ENCODE data around the gene SLC4A1AP.
A peak's percentile ranks its signal among the peaks of the same experiment; 100 is the strongest.

Gene SLC4A1AP

DNA sequence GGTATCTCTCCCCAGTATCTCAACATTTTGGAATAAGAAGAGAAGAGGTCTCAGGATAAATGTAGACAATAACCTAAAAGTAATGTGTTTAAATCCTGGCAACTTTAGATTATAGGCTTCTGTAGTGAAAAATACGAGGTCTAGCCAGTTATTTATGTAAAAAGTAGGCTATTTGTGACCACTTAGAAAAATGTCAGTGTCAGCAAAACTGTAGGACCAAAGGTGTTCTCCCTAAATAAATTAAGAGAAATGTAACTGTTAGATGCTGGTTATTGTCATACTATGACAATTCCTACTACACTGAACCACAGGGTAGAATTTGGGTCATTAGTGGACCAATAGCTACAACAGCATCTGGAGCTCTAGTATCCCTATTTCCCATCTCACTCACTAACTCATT, 2.3 kb upstream of the SLC4A1AP start:
- TF ChIP-seq, protein P1, sequence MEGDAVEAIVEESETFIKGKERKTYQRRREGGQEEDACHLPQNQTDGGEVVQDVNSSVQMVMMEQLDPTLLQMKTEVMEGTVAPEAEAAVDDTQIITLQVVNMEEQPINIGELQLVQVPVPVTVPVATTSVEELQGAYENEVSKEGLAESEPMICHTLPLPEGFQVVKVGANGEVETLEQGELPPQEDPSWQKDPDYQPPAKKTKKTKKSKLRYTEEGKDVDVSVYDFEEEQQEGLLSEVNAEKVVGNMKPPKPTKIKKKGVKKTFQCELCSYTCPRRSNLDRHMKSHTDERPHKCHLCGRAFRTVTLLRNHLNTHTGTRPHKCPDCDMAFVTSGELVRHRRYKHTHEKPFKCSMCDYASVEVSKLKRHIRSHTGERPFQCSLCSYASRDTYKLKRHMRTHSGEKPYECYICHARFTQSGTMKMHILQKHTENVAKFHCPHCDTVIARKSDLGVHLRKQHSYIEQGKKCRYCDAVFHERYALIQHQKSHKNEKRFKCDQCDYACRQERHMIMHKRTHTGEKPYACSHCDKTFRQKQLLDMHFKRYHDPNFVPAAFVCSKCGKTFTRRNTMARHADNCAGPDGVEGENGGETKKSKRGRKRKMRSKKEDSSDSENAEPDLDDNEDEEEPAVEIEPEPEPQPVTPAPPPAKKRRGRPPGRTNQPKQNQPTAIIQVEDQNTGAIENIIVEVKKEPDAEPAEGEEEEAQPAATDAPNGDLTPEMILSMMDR (IDR thresholded peaks at IDR 0.05; ENCODE audit: poor library complexity, severe bottlenecking), result no peak
- Histone ChIP-seq H3K4me1 (ENCODE audit: insufficient read depth, poor library complexity, severe bottlenecking) (peaks cover 3% of the 10 kb centered on the region), H3K4me3 (ENCODE audit: severe bottlenecking) (no peak overlapping the region), H3K27me3 (ENCODE audit: insufficient read depth, poor library complexity, severe bottlenecking) (no peaks in the 10 kb centered on the region), H3K27ac (ENCODE audit: poor library complexity, severe bottlenecking) (no peak overlapping the region), H3K36me3 (ENCODE audit: low read depth) (peaks cover 68% of the 10 kb centered on the region), H3K9me3 (ENCODE audit: severe bottlenecking) (no peaks in the 10 kb centered on the region)
- ATAC-seq (ENCODE audit: low read depth), result no peak
- DNase-seq (ENCODE audit: low spot score), result no peak

DNA sequence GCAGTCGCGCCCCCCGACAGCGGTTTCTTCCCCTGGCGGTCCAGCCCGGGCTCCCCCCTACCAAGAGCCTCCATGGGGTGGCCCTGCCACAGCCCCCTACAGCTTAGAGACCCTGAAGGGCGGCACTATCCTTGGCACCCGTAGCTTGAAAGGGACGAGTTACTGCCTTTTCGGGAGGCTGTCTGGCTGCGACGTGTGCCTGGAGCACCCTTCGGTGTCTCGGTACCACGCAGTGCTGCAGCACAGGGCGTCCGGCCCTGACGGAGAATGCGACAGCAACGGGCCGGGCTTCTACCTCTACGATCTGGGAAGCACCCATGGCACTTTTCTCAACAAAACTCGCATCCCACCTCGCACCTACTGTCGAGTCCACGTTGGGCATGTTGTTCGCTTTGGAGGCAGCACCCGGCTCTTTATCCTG, 475 bp downstream of the SLC4A1AP start:
- TF ChIP-seq, protein P1 (IDR thresholded peaks at IDR 0.05; ENCODE audit: poor library complexity, severe bottlenecking), result no peak
- H3K27ac ChIP-seq (ENCODE audit: poor library complexity, severe bottlenecking), result peak overlapping the region; percentile 74
- H3K4me3 ChIP-seq (ENCODE audit: severe bottlenecking), result peak overlapping the region; percentile 93
- peaks cover 61% of the 10 kb centered on the region for H3K36me3 ChIP-seq (ENCODE audit: low read depth)
- no peaks in the 10 kb centered on the region for H3K27me3 ChIP-seq (ENCODE audit: insufficient read depth, poor library complexity, severe bottlenecking)
- H3K9me3 ChIP-seq (ENCODE audit: severe bottlenecking), result no peaks in the 10 kb centered on the region
- ATAC-seq (ENCODE audit: low read depth) (peak; percentile 9; the same call in 2 of the 3 replicates), DNase-seq (ENCODE audit: low spot score) (no peak)
- H3K4me1 ChIP-seq (ENCODE audit: insufficient read depth, poor library complexity, severe bottlenecking), result peaks cover 3% of the 10 kb centered on the region

DNA sequence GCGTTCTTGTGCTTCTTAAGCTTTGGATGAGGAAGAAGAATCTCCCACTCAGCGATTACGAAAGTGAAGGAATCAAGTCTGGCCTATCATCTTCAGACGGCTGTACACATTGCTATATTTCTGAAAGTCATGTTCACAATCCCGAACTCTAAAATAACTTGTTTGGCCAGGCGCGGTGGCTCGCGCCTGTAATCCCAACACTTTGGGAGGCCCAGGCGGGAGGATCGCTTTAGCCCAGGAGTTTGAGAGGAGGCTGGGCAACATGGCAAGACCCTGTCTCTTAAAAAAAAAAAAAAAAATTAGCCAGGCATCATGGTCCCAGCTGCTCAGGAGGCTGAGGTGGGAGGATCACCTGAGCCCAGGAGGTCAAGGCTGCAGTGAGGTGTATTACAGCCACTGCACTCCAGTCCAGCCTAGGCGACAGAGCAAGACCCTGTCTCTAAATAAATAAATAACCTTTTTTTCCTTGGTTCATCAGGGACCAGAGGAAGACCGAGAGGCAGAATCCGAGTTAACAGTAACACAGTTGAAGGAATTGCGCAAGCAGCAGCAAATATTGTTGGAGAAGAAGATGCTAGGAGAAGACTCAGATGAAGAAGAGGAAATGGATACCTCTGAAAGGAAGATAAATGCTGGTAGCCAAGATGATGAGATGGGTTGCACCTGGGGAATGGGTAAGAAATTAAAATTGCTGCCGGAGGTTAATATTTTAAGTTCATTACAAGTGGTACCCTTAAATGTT, 1.1 kb downstream of the SLC4A1AP start:
- H3K27ac ChIP-seq (ENCODE audit: poor library complexity, severe bottlenecking), result no peak overlapping the region
- TF ChIP-seq, protein P1 (IDR thresholded peaks at IDR 0.05; ENCODE audit: poor library complexity, severe bottlenecking), result no peak
- DNase-seq (ENCODE audit: low spot score), result no peak
- peak overlapping the region; percentile 93 for H3K4me3 ChIP-seq (ENCODE audit: severe bottlenecking)
- H3K9me3 ChIP-seq (ENCODE audit: severe bottlenecking), result no peaks in the 10 kb centered on the region
- peaks cover 3% of the 10 kb centered on the region for H3K4me1 ChIP-seq (ENCODE audit: insufficient read depth, poor library complexity, severe bottlenecking)
- peaks cover 61% of the 10 kb centered on the region for H3K36me3 ChIP-seq (ENCODE audit: low read depth)
- no peak for ATAC-seq (ENCODE audit: low read depth)
- H3K27me3 ChIP-seq (ENCODE audit: insufficient read depth, poor library complexity, severe bottlenecking), result no peaks in the 10 kb centered on the region

DNA sequence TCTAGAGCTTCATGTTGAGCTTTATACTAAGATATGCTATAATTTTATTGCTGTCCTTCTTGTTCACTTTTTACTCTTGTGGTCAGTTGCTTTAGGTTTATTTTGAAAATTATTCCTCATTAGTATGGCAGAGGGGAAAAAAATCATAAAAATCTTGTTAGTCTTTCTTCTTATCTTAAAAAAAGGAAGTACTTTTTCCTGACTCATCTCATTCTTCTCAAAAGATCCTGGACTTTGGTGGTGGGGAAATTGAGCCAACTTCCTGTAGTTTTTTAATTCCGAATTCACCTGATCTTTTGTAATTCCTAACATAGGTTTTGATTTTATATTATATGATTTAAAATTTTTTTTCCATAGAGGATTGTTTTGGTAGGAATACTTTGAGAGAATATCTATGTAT, 3.8 kb downstream of the SLC4A1AP start:
- DNase-seq (ENCODE audit: low spot score) (no peak), ATAC-seq (ENCODE audit: low read depth) (no peak)
- no peaks in the 10 kb centered on the region for H3K9me3 ChIP-seq (ENCODE audit: severe bottlenecking)
- TF ChIP-seq, protein P1 (IDR thresholded peaks at IDR 0.05; ENCODE audit: poor library complexity, severe bottlenecking), result no peak
- H3K27ac ChIP-seq (ENCODE audit: poor library complexity, severe bottlenecking), result no peak overlapping the region
- H3K27me3 ChIP-seq (ENCODE audit: insufficient read depth, poor library complexity, severe bottlenecking), result no peaks in the 10 kb centered on the region
- H3K4me3 ChIP-seq (ENCODE audit: severe bottlenecking), result no peak overlapping the region
- peaks cover 2% of the 10 kb centered on the region for H3K4me1 ChIP-seq (ENCODE audit: insufficient read depth, poor library complexity, severe bottlenecking)
- H3K36me3 ChIP-seq (ENCODE audit: low read depth), result peaks cover 61% of the 10 kb centered on the region

DNA sequence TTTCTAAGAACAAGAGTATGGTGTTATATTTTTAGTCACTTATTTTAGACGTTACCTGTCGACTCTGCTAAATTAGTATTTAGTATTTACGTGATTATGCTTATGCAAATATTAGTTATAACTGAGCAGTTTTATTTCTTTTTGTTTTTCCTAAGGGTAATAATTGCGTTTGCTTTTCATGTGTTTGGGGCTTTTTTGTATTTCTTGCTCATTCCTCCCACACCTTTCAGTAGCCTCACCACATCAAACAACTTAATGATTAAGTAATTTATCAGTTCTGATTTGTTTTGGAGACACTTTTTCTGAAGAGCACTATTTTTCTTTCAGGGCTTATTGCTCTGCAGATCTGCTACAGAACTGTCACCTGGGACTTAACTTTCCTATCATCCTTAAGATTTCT, 7.5 kb downstream of the SLC4A1AP start:
- Histone ChIP-seq H3K9me3 (ENCODE audit: severe bottlenecking) (no peaks in the 10 kb centered on the region), H3K27me3 (ENCODE audit: insufficient read depth, poor library complexity, severe bottlenecking) (no peaks in the 10 kb centered on the region), H3K4me3 (ENCODE audit: severe bottlenecking) (no peak overlapping the region), H3K4me1 (ENCODE audit: insufficient read depth, poor library complexity, severe bottlenecking) (no peaks in the 10 kb centered on the region), H3K36me3 (ENCODE audit: low read depth) (peaks cover 77% of the 10 kb centered on the region), H3K27ac (ENCODE audit: poor library complexity, severe bottlenecking) (no peak overlapping the region)
- no peak for ATAC-seq (ENCODE audit: low read depth)
- TF ChIP-seq, protein P1 (IDR thresholded peaks at IDR 0.05; ENCODE audit: poor library complexity, severe bottlenecking), result no peak
- DNase-seq (ENCODE audit: low spot score), result no peak
